Transverse colon (tissue), 3 donors: ENCODE measurements around the gene GPHN.

Experiments
- EP300 ChIP-seq: sonication (generic); formaldehyde crosslinking; IDR thresholded peaks from one replicate; pipeline ENCODE4 v1.6.1; 2017; ENCODE audit warnings: antibody characterized with exemption, low read depth
- POLR2A ChIP-seq: fragments of 450-650 bp; IDR thresholded peaks from one replicate; pipeline ENCODE4 v1.6.1; 2016; ENCODE audit warnings: antibody characterized with exemption, mild to moderate bottlenecking, moderate library complexity
- TF ChIP-seq, protein P1 (sequence below), 5 experiments: fragments of 200-600 bp in 3 of 5; fragments of 450-650 bp in 2 of 5; sonication (generic) in 3 of 5; IDR thresholded peaks; 1 replicate in 2 of 5; 2 replicates in 3 of 5; pipeline ENCODE4 v1.5.1; 2016 to 2017; ENCODE audit warnings: antibody characterized with exemption in 5 of 5, inconsistent platforms in 3 of 5, mild to moderate bottlenecking in 2 of 5, moderate library complexity in 1 of 5

DNA sequence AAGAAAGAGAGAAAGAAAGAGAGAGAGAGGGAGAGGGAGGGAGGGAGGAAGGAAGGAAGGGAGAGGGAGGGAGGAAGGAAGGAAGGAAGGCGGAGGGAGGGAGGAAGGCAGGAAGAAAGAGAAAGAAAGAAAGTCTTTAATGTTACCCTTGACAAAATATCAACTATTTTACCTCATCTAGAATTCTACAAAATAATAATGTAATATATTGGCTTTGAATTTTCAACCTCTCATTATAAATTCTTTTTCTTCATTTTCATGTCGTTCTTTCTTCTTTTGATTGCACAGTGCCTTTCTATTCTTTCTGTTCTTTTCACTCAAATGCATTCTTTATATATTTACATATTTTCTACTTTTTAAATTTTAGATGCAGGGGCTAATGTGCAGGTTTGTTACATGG lies 621.8 kb downstream of the GPHN start:
- TF ChIP-seq, protein P1, sequence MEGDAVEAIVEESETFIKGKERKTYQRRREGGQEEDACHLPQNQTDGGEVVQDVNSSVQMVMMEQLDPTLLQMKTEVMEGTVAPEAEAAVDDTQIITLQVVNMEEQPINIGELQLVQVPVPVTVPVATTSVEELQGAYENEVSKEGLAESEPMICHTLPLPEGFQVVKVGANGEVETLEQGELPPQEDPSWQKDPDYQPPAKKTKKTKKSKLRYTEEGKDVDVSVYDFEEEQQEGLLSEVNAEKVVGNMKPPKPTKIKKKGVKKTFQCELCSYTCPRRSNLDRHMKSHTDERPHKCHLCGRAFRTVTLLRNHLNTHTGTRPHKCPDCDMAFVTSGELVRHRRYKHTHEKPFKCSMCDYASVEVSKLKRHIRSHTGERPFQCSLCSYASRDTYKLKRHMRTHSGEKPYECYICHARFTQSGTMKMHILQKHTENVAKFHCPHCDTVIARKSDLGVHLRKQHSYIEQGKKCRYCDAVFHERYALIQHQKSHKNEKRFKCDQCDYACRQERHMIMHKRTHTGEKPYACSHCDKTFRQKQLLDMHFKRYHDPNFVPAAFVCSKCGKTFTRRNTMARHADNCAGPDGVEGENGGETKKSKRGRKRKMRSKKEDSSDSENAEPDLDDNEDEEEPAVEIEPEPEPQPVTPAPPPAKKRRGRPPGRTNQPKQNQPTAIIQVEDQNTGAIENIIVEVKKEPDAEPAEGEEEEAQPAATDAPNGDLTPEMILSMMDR (IDR thresholded peaks at IDR 0.05) = no peak
- TF ChIP-seq EP300 (no peak), POLR2A (no peak)
